LNCAP (cell line): ENCODE results near the gene KCTD10.

Experiments used
- TF ChIP-seq, protein P1 (sequence below): fragments of 450-650 bp; IDR thresholded peaks from 2 replicates; pipeline ENCODE4 v1.5.1; 2017; ENCODE audit warnings: mild to moderate bottlenecking

KCTD10 gene

DNA sequence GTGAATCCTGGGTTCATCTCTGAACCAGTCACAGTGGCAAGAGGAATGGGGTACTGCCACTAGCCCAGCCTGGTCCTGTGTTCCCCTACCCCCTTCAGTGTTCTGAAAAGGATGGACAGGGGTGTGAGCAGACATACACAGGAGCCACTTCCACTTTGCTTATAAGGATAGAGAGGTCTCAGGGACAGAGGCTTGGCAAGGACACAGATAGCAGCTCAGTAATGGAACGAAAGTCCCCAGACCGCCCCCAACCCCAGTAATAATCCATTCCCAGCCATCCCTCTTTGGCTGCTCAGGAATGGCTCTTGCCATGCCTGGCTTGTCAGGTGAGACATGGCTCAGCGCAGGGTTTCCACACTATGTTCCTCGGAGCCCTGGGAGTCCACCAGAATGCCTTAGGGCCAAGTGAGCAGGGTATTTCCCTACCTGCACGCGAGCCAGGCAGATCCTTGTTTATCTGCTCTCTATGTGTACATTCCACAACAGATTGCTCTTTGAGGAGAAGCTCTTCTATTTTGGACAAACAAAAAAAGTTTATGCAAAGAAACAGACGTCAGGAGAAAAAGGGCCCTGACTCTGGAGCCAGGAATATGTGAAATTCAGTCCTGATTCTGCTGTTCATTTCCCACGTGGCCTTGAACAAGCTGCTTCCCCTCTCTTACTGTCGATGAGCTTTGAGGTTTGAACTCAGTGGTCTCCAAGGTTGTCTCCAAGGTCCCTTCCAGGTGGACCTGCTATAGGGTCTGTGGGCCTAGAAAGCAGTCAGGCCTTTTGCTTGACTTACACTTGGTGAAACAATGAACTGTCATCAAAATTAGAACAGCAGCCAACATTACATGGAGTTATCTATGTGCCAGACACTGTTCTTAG lies 10.3 kb upstream of the KCTD10 start:
- TF ChIP-seq, protein P1, sequence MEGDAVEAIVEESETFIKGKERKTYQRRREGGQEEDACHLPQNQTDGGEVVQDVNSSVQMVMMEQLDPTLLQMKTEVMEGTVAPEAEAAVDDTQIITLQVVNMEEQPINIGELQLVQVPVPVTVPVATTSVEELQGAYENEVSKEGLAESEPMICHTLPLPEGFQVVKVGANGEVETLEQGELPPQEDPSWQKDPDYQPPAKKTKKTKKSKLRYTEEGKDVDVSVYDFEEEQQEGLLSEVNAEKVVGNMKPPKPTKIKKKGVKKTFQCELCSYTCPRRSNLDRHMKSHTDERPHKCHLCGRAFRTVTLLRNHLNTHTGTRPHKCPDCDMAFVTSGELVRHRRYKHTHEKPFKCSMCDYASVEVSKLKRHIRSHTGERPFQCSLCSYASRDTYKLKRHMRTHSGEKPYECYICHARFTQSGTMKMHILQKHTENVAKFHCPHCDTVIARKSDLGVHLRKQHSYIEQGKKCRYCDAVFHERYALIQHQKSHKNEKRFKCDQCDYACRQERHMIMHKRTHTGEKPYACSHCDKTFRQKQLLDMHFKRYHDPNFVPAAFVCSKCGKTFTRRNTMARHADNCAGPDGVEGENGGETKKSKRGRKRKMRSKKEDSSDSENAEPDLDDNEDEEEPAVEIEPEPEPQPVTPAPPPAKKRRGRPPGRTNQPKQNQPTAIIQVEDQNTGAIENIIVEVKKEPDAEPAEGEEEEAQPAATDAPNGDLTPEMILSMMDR, result no peak

DNA sequence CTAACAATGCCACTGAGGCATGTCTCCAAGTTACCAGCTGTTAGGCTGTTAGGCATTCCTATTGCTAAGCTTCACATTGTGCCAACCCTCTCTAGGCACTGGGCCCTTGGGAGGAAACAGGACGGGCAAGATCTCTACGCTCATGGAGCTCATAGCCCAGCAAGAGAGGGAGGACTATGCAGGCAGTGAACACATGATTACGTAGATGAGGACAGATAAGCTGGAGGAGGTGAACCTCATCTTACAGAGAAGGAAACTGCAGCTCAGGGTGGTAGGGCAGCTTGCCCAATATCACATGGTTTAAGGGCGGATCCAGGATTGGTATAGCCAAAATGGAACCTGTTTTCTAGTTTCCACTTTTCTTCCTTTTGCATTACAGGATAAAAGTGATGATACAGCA lies 8.1 kb upstream of the KCTD10 start:
- TF ChIP-seq, protein P1, result no peak

DNA sequence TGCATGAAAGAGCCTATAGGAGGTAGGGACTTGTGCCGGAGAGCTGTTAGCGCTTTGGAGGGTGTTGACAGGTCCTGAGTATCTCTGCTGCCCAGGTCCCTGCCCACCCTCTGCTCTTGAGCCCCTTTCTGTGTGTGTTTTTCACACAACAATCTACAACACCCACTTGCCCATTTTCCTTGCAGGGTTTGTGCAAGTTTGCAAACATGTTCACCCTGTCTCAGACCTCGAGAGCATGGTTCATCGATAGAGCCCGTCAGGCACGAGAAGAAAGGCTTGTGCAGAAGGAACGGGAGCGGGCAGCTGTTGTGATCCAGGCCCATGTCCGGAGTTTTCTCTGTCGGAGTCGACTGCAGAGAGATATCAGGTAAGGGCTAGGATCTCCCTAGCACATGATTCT lies 6.2 kb upstream of the KCTD10 start:
- TF ChIP-seq, protein P1, result no peak

DNA sequence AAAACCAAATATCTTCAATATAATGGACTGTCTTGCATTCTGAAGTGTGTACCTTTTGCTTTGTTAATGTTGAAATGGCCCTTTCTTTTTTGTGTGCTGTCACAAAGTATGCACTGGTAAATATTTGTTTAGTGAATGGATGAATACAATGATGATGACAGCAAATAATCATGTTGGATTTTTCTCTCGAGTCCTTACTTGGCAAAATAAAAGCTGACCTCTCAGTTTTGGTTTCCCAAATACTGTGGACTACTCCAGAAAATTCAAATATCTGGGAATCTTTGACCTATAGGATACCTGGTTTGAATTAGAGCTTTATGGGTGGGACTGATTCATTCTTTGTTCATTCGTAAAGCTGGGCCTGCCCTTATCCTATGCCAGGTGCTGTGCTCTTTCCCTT lies 5.8 kb upstream of the KCTD10 start:
- TF ChIP-seq, protein P1, result no peak

DNA sequence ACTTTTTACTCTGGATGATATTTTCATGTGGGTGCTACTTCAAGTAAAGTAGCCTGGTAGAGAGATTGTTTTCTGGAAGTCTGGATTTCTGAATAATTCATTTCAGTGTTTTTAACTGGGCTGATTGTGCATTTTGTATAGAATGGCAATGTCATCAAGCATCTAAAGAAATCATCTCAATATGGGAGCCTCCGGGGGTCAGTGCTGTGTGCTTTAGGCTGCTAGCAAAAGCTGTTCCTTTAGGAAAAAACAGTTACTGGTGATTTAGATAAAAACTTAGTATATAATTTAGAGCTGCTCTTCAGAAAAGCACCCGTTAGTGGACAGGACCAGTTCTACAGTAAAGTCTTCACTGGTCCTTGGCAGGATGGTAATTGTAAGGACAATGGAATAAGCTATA lies 5.4 kb upstream of the KCTD10 start:
- TF ChIP-seq, protein P1, result no peak

DNA sequence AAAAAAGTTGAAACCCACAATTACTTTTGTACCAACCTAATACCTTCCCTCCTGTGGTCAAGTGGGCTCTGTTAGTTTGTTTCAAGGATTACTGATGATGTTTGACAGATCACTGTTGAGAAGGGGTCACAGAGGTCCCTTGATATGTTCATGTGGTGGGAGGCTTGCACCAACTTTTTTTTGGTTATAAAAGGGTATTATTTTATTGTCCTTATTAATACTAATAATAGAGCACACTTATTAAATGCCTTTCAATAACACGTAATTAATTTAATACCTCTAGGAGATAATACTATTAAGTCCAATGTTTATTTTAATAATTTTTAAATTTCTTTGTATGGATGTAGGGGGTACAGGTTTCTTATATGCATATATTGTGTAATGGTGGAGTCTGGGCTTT lies 4.8 kb upstream of the KCTD10 start:
- TF ChIP-seq, protein P1, result no peak

DNA sequence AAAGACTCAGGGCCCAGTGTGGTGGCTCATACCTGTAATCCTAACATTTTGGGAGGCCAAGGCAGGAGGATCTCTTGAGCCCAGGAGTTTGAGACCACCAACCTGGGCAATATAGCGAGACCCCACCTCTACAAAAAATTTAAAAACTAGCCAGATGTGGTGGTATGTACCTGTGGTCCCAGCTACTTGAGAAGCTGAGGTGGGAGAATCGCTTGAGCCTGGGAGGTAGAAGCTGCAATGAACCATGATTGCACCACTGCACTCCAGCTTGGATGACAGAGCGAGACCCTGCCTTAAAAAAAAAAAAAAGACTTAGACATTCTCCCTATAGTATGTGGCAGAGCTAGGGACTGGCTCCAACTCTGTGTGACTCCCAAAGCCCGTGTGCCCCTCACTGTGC lies 3.3 kb upstream of the KCTD10 start:
- TF ChIP-seq, protein P1, result no peak

DNA sequence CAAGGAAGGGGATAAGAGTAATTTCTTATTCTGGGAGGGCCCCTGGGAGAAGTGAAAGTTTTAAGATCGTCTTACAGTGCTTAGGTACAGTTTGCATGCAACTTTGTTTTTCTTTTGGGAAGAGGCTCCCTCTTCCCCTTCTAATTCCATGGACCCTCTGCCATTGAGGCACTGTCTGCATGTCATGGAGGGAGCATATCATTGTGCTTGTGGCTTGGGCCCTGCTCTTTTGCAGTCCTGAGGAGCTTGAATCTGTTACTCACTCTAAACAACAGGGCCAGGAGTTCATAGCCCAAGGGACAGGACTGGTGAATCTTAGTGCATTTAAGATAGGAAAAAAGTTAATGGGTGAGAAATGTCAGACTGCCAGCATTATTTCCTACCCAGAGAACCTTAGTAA lies 2.7 kb upstream of the KCTD10 start:
- TF ChIP-seq, protein P1, result no peak
